ENCODE data around the gene JAM3. TPM values are rescaled to one million over a fixed set of nuclear protein-coding genes. Genes with fewer than 3 reads are reported as not detected.
"Not testable (repeated sequence)": the region's sequence is repeated elsewhere in the genome, so short reads cannot be mapped to it uniquely, and the experiment has no call there.

The JAM3 gene
- total and polyA plus RNA-seq, 2 of the 4 experiments (the other 2 are of a cell fraction): 38.0 to 71.5 TPM

DNA sequence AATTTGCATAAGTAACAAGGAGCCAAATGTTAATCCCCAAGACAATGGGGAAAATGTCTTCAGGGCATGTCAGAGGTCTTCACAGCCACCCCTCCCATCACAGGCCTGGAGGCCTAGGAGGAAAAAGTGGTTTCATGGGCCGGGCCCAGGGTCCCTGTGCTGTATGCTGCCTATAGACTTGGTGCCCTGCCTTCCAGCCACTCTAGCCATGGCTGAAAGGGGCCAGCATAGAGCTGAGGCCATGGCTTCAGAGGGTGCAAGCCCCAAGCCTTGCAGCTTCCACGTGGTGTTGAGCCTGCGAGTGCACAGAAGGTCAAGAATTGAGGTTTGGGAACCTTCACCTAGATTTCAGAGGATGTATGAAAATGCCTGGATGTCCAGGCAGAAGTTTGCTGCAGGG lies 12.4 kb downstream of the JAM3 start:
- ATAC-seq (ENCODE audit: low read depth); H3K9me3 ChIP-seq (ENCODE audit: control insufficient read depth, insufficient read depth, low read length); H3K18ac ChIP-seq (ENCODE audit: low read depth, low read length): not testable (repeated sequence)

More for the DNA sequence above, 12.4 kb downstream of the JAM3 start:
- H4K91ac ChIP-seq (ENCODE audit: insufficient read depth, low read depth, low read length); DNase-seq; H2BK15ac ChIP-seq (ENCODE audit: low read depth, low read length); H3K14ac ChIP-seq (replicated peaks; ENCODE audit: low read depth, low read length); dilution Hi-C loops (cut with HindIII; ENCODE audit: low sequenced_read_pairs, unreplicated experiment); H3K23ac ChIP-seq (ENCODE audit: low read depth, low read length); POLR2A ChIA-PET (ENCODE audit: unreplicated experiment); H2AK9ac ChIP-seq (replicated peaks; ENCODE audit: low read depth, low read length, poor library complexity); H2BK20ac ChIP-seq (ENCODE audit: low read depth, low read length); H3K56ac ChIP-seq (ENCODE audit: extremely low read depth, insufficient read depth, low read length); H3K27me3 ChIP-seq (ENCODE audit: control insufficient read depth, insufficient read depth, low read length); H3K36me3 ChIP-seq (ENCODE audit: control insufficient read depth, insufficient read depth, low read length); H3K4me3 ChIP-seq (ENCODE audit: insufficient read depth, low read depth, low read length); H3K4me1 ChIP-seq (ENCODE audit: control insufficient read depth, insufficient read depth, low read length); H4K5ac ChIP-seq (ENCODE audit: low read depth, low read length); H4K8ac ChIP-seq (ENCODE audit: low read depth in 2 of 2, low read length in 2 of 2); H3K9ac ChIP-seq (ENCODE audit: low read depth, low read length); H2BK120ac ChIP-seq (ENCODE audit: low read depth, low read length); H3K9me1 ChIP-seq (ENCODE audit: insufficient read depth, low read length); BruUV-seq (replicated peaks); CTCF ChIA-PET; H2AFZ ChIP-seq (replicated peaks; ENCODE audit: low read length, poor library complexity); in situ Hi-C loops (cut with MboI; ENCODE audit: low sequenced_read_pairs); H3K4me2 ChIP-seq (ENCODE audit: low read depth, low read length); H2AK5ac ChIP-seq (ENCODE audit: low read depth, low read length); H4K20me1 ChIP-seq (ENCODE audit: insufficient read depth, low read length); H2BK5ac ChIP-seq (ENCODE audit: low read depth, low read length, poor library complexity, severe bottlenecking); H3K4ac ChIP-seq (ENCODE audit: low read depth, low read length); H3K27ac ChIP-seq (ENCODE audit: insufficient read depth, low read length): not testable (repeated sequence)
- 100% methylated on average over 1 of the region's 3 CpGs; no CpG with 5 or more reads in 1 of the 2 experiments for WGBS, 2 experiments (ENCODE audit: extremely low coverage in 2 of 2, insufficient read length in 1 of 2)
- intact Hi-C loops (cut with micrococcal nuclease): loop anchor here (5.0 kb wide), 1 partner anchor 36 kb away; no protein-coding TSS in a partner anchor
- peaks cover 14 to 36% of the 10 kb centered on the region in 2 experiments for H3K79me1 ChIP-seq (ENCODE audit: low read depth in 1 of 2, low read length in 2 of 2)
